Stimulated activated CD8-positive, alpha-beta memory T cell treated with anti-CD3 and anti-CD28 coated beads, Interleukin-4, amount 100 ng/mL, for 4 hours (primary cell): Measurements from ENCODE around the gene FOXI2.

ENCODE experiments used
- DNase-seq, 2 donors: peaks; one replicate each; pipeline ENCODE4 v3.0.0-alpha.2; 2020; ENCODE audit warnings: low read depth in 2 of 2, low spot score in 1 of 2

Gene FOXI2

GRCh38 chr10:127740596-127740995 is 3.6 kb downstream of the FOXI2 start:
- DNase-seq, result no peak

GRCh38 chr10:127743205-127743604 is 6.2 kb downstream of the FOXI2 start:
- DNase-seq, result no peak

- DNase-seq, result no peak
Measured at GRCh38 chr10:127744956-127745355, 8.0 kb downstream of the FOXI2 start.

GRCh38 chr10:127745861-127746260 is 8.9 kb downstream of the FOXI2 start:
- DNase-seq, result no peak

GRCh38 chr10:127755753-127756152 is 18.8 kb downstream of the FOXI2 start:
- no peak for DNase-seq

- no peak for DNase-seq
Measured at GRCh38 chr10:127756264-127756663, 19.3 kb downstream of the FOXI2 start.

- DNase-seq, result no peak
Measured at GRCh38 chr10:127757033-127757432, 20.0 kb downstream of the FOXI2 start.

GRCh38 chr10:127759276-127759675 is 22.3 kb downstream of the FOXI2 start:
- no peak for DNase-seq

- DNase-seq, result no peak
Measured at GRCh38 chr10:127762925-127763324, 25.9 kb downstream of the FOXI2 start.

GRCh38 chr10:127774766-127775559 is 38.0 kb downstream of the FOXI2 start:
- no peak for DNase-seq

- DNase-seq, result no peak
Measured at GRCh38 chr10:127776816-127777215, 39.8 kb downstream of the FOXI2 start.

GRCh38 chr10:127781412-127781811 is 44.4 kb downstream of the FOXI2 start:
- DNase-seq, result no peak

- no peak for DNase-seq
Measured at GRCh38 chr10:127787873-127788272, 50.9 kb downstream of the FOXI2 start.

- no peak for DNase-seq
Measured at GRCh38 chr10:127790066-127790624, 53.2 kb downstream of the FOXI2 start.
